ENCODE data around the gene ACBD4. TPM values are rescaled to one million over a fixed set of nuclear protein-coding genes. Genes with fewer than 3 reads are reported as not detected.

The ACBD4 gene
- total and polyA plus RNA-seq, 2 of the 4 experiments (the other 2 are of a cell fraction), result 2.3 to 5.7 TPM

- peak overlapping the region; percentile 84 for H2AFZ ChIP-seq (replicated peaks; ENCODE audit: low read length, poor library complexity)
- 0 out of 2 replicates have a peak, but pooled peaks cover 2% of the 10 kb centered on the region for H3K36me3 ChIP-seq (ENCODE audit: control insufficient read depth, insufficient read depth, low read length)
- ATAC-seq (ENCODE audit: low read depth) (no peak), DNase-seq (no peak)
- peak overlapping the region; percentile 93 for H2AK5ac ChIP-seq (ENCODE audit: low read depth, low read length)
- peaks cover 4 to 41% of the 10 kb centered on the region in 2 experiments; a peak in 2 of 4 replicates for H3K79me1 ChIP-seq (ENCODE audit: low read depth in 1 of 2, low read length in 2 of 2)
- dilution Hi-C loops (cut with HindIII; ENCODE audit: low sequenced_read_pairs, unreplicated experiment) (no loop called here), intact Hi-C loops (cut with micrococcal nuclease) (no loop called here), in situ Hi-C loops (cut with MboI; ENCODE audit: low sequenced_read_pairs) (no loop called here)
- peak overlapping the region; percentile 26; the same call in 1 of the 2 replicates for H2BK20ac ChIP-seq (ENCODE audit: low read depth, low read length)
- peak overlapping the region; percentile 96 for H4K5ac ChIP-seq (ENCODE audit: low read depth, low read length)
- peak overlapping the region; percentile 93 for H2BK5ac ChIP-seq (ENCODE audit: low read depth, low read length, poor library complexity, severe bottlenecking)
- H3K27me3 ChIP-seq (ENCODE audit: control insufficient read depth, insufficient read depth, low read length), result no peaks in the 10 kb centered on the region
- H3K9ac ChIP-seq (ENCODE audit: low read depth, low read length), result peak overlapping the region; percentile 91; the same call in 1 of the 2 replicates
- H4K91ac ChIP-seq (ENCODE audit: insufficient read depth, low read depth, low read length), result peak overlapping the region; percentile 96
- no TSS peak for BruUV-seq (replicated peaks)
- TF ChIP-seq USF2 (IDR thresholded peaks at IDR 0.05; ENCODE audit: low read depth, low read length) (no peak), POLR2A (IDR thresholded peaks at IDR 0.05; ENCODE audit: low read depth, low read length) (no peak), MAFK (IDR thresholded peaks at IDR 0.05; ENCODE audit: low read depth, low read length) (no peak), SMC3 (IDR thresholded peaks at IDR 0.05; ENCODE audit: low read depth, low read length) (no peak), CHD1 (IDR thresholded peaks at IDR 0.05; ENCODE audit: low read depth, low read length) (no peak), MAZ (IDR thresholded peaks at IDR 0.05; ENCODE audit: borderline replicate concordance, low read depth, low read length) (no peak), RFX5 (IDR thresholded peaks at IDR 0.05; ENCODE audit: low read depth, low read length) (no peak), RAD21 (IDR thresholded peaks at IDR 0.05; ENCODE audit: low read length) (no peak), FOS (IDR thresholded peaks at IDR 0.05; ENCODE audit: low read depth, low read length) (no peak), MXI1 (IDR thresholded peaks at IDR 0.05; ENCODE audit: borderline replicate concordance, low read depth, low read length) (no peak), RCOR1 (IDR thresholded peaks at IDR 0.05; ENCODE audit: insufficient replicate concordance, low read length) (no peak)
- TF ChIP-seq, protein P1, sequence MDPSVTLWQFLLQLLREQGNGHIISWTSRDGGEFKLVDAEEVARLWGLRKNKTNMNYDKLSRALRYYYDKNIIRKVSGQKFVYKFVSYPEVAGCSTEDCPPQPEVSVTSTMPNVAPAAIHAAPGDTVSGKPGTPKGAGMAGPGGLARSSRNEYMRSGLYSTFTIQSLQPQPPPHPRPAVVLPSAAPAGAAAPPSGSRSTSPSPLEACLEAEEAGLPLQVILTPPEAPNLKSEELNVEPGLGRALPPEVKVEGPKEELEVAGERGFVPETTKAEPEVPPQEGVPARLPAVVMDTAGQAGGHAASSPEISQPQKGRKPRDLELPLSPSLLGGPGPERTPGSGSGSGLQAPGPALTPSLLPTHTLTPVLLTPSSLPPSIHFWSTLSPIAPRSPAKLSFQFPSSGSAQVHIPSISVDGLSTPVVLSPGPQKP (IDR thresholded peaks at IDR 0.05; ENCODE audit: borderline replicate concordance, low read depth, low read length), result no peak
- peak overlapping the region; percentile 74 for H3K4me2 ChIP-seq (ENCODE audit: low read depth, low read length)
- peak overlapping the region; percentile 99 for H3K23ac ChIP-seq (ENCODE audit: low read depth, low read length)
- H4K8ac ChIP-seq (ENCODE audit: low read depth in 2 of 2, low read length in 2 of 2), result peak overlapping the region; percentile 77 to 96; a peak in 3 of 4 replicates
- H3K18ac ChIP-seq (ENCODE audit: low read depth, low read length), result peak overlapping the region; percentile 26; the same call in 1 of the 2 replicates
- H3K9me1 ChIP-seq (ENCODE audit: insufficient read depth, low read length), result peaks cover 15% of the 10 kb centered on the region
- POLR2A ChIA-PET (ENCODE audit: unreplicated experiment), result no interaction called here
- peak overlapping the region; percentile 99 for H3K14ac ChIP-seq (replicated peaks; ENCODE audit: low read depth, low read length)
- WGBS, 2 experiments (ENCODE audit: extremely low coverage in 2 of 2, insufficient read length in 1 of 2), result no CpG with 5 or more reads among the region's 4 CpGs
- H2BK15ac ChIP-seq (ENCODE audit: low read depth, low read length), result 0 out of 3 replicates have a peak overlapping the region, but pooled peaks have one; percentile 52
- H3K4me3 ChIP-seq (ENCODE audit: insufficient read depth, low read depth, low read length), result no peak overlapping the region
- H3K4ac ChIP-seq (ENCODE audit: low read depth, low read length), result peak overlapping the region; percentile 99
- H3K27ac ChIP-seq (ENCODE audit: insufficient read depth, low read length), result peak overlapping the region; percentile 90; the same call in 1 of the 2 replicates
- H3K9me3 ChIP-seq (ENCODE audit: control insufficient read depth, insufficient read depth, low read length), result no peaks in the 10 kb centered on the region
- CTCF ChIA-PET, result interaction anchor here (0.6 to 2.1 kb wide), 2 partner anchors 11 to 68 kb away, joined by 5 to 10 read pairs; partner anchors contain the start of gene ACBD4
- H2BK120ac ChIP-seq (ENCODE audit: low read depth, low read length), result peak overlapping the region; percentile 79
- H2AK9ac ChIP-seq (replicated peaks; ENCODE audit: low read depth, low read length, poor library complexity), result peak overlapping the region; percentile 95
- H3K56ac ChIP-seq (ENCODE audit: extremely low read depth, insufficient read depth, low read length), result no peak overlapping the region; the same call in 1 of the 2 replicates
- H3K4me1 ChIP-seq (ENCODE audit: control insufficient read depth, insufficient read depth, low read length), result peaks cover 17% of the 10 kb centered on the region
- peaks cover 32% of the 10 kb centered on the region for H4K20me1 ChIP-seq (ENCODE audit: insufficient read depth, low read length)
Measured at GRCh38 chr17:45146592-45146889, 11.1 kb downstream of the ACBD4 start.

Measured in IMR-90 (cell line).